ENCODE data around the gene SP8. TPM values are rescaled to one million over a fixed set of nuclear protein-coding genes. Genes with fewer than 3 reads are reported as not detected.

The SP8 gene
- total RNA-seq, 2 donors from 2014 or later = 3.3 to 5.2 TPM

GRCh38 chr7:20795881-20796280 is 9.2 kb upstream of the SP8 start:
- H3K27ac ChIP-seq (ENCODE audit: low read depth, low read length) = no peak overlapping the region
- H3K4me1 Mint-ChIP-seq = peaks cover 47% of the 10 kb centered on the region
- 15 to 27% methylated on average over 2 to 5 of the region's 5 CpGs for WGBS, 2 experiments (ENCODE audit: insufficient coverage in 1 of 2, insufficient read length in 1 of 2)
- peaks cover 90% of the 10 kb centered on the region for H3K27me3 ChIP-seq (ENCODE audit: control insufficient read depth, insufficient read depth, low read length, poor library complexity, severe bottlenecking)
- no peak overlapping the region for H3K9ac ChIP-seq (ENCODE audit: extremely low read depth, low read length, poor library complexity, severe bottlenecking)
- H3K4me3 ChIP-seq (ENCODE audit: low read length) = no peak overlapping the region
- no peaks in the 10 kb centered on the region for H3K9me3 Mint-ChIP-seq
- peaks cover 87% of the 10 kb centered on the region for H3K27me3 Mint-ChIP-seq (ENCODE audit: insufficient read depth)
- H3K4me1 ChIP-seq (ENCODE audit: control insufficient read depth, insufficient read depth, low read length) = peaks cover 3% of the 10 kb centered on the region
- H3K36me3 ChIP-seq (ENCODE audit: control insufficient read depth, insufficient read depth, low read length) = no peaks in the 10 kb centered on the region
- H3K36me3 Mint-ChIP-seq (ENCODE audit: low read depth) = no peaks in the 10 kb centered on the region
- H3K9me3 ChIP-seq (ENCODE audit: control insufficient read depth, low read length) = no peaks in the 10 kb centered on the region
- DNase-seq = peak; percentile 73
- TF ChIP-seq, protein P1, sequence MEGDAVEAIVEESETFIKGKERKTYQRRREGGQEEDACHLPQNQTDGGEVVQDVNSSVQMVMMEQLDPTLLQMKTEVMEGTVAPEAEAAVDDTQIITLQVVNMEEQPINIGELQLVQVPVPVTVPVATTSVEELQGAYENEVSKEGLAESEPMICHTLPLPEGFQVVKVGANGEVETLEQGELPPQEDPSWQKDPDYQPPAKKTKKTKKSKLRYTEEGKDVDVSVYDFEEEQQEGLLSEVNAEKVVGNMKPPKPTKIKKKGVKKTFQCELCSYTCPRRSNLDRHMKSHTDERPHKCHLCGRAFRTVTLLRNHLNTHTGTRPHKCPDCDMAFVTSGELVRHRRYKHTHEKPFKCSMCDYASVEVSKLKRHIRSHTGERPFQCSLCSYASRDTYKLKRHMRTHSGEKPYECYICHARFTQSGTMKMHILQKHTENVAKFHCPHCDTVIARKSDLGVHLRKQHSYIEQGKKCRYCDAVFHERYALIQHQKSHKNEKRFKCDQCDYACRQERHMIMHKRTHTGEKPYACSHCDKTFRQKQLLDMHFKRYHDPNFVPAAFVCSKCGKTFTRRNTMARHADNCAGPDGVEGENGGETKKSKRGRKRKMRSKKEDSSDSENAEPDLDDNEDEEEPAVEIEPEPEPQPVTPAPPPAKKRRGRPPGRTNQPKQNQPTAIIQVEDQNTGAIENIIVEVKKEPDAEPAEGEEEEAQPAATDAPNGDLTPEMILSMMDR (conservative IDR thresholded peaks at IDR 0.05) = no peak
- H3K4me3 Mint-ChIP-seq = peak overlapping the region; percentile 22
- no peak overlapping the region for H3K27ac Mint-ChIP-seq

DNA sequence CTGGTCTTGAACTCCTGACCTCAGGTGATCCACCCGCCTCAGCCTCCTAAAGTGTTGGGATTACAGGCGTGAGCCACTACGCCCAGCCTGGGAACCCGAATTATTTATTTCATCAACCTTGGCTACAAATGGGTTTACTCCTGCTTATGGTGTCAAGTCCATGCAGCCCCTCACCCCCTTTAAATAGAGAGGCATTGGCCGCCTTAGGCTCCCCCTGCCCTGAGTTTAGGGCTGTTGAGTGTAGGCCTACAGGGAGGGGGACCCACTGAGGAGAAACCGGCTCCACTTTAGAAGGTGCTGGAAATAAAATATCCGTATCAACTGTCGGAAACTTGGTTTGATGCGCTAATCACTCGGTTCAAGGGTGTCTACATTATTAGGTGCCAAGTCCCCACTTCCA is 8.7 kb upstream of the SP8 start:
- Histone ChIP-seq H3K9me3 (ENCODE audit: control insufficient read depth, low read length) (no peaks in the 10 kb centered on the region), H3K27ac (ENCODE audit: low read depth, low read length) (no peak overlapping the region), H3K4me3 (ENCODE audit: low read length) (no peak overlapping the region), H3K27me3 (ENCODE audit: control insufficient read depth, insufficient read depth, low read length, poor library complexity, severe bottlenecking) (peaks cover 90% of the 10 kb centered on the region), H3K36me3 (ENCODE audit: control insufficient read depth, insufficient read depth, low read length) (no peaks in the 10 kb centered on the region), H3K9ac (ENCODE audit: extremely low read depth, low read length, poor library complexity, severe bottlenecking) (no peak overlapping the region), H3K4me1 (ENCODE audit: control insufficient read depth, insufficient read depth, low read length) (peaks cover 3% of the 10 kb centered on the region)
- TF ChIP-seq, protein P1 (conservative IDR thresholded peaks at IDR 0.05) = no peak
- Mint-ChIP-seq H3K27me3 (ENCODE audit: insufficient read depth) (peaks cover 89% of the 10 kb centered on the region), H3K4me3 (peak overlapping the region; percentile 22), H3K4me1 (peaks cover 49% of the 10 kb centered on the region), H3K27ac (no peak overlapping the region), H3K9me3 (no peaks in the 10 kb centered on the region), H3K36me3 (ENCODE audit: low read depth) (no peaks in the 10 kb centered on the region)
- peak; percentile 58 for DNase-seq
- 40 to 57% methylated on average over 6 to 10 of the region's 10 CpGs for WGBS, 2 experiments (ENCODE audit: insufficient coverage in 1 of 2, insufficient read length in 1 of 2)

DNA sequence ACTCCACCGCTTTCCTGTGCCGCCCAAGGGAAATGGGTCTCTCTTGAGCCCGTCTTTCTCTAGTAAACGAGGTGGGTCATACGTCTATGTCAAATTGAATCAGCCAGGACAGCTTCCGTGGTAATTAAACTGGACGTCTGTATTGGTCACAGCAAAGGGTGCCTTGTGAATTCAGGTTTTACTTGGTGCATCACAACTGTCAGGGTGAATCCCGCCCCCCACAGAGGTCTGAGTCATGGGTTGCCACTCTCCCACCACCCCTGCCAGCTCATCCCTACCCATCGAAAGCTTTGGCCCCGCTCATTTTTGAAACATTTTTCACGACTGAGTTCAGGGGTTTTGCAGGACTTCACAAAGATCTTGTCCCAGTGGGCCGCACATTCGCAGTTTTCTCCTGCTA is 8.0 kb upstream of the SP8 start:
- H3K4me1 Mint-ChIP-seq = peaks cover 54% of the 10 kb centered on the region
- Histone ChIP-seq H3K9ac (ENCODE audit: extremely low read depth, low read length, poor library complexity, severe bottlenecking) (no peak overlapping the region), H3K4me1 (ENCODE audit: control insufficient read depth, insufficient read depth, low read length) (peaks cover 3% of the 10 kb centered on the region), H3K4me3 (ENCODE audit: low read length) (no peak overlapping the region), H3K27me3 (ENCODE audit: control insufficient read depth, insufficient read depth, low read length, poor library complexity, severe bottlenecking) (peaks cover 90% of the 10 kb centered on the region), H3K36me3 (ENCODE audit: control insufficient read depth, insufficient read depth, low read length) (no peaks in the 10 kb centered on the region), H3K27ac (ENCODE audit: low read depth, low read length) (no peak overlapping the region), H3K9me3 (ENCODE audit: control insufficient read depth, low read length) (no peaks in the 10 kb centered on the region)
- no peak overlapping the region for H3K27ac Mint-ChIP-seq
- DNase-seq = peak; percentile 66
- peaks cover 89% of the 10 kb centered on the region for H3K27me3 Mint-ChIP-seq (ENCODE audit: insufficient read depth)
- TF ChIP-seq, protein P1 (conservative IDR thresholded peaks at IDR 0.05) = no peak
- WGBS, 2 experiments (ENCODE audit: insufficient coverage in 1 of 2, insufficient read length in 1 of 2) = 14 to 30% methylated on average over 11 to 13 of the region's 13 CpGs
- H3K36me3 Mint-ChIP-seq (ENCODE audit: low read depth) = no peaks in the 10 kb centered on the region
- H3K9me3 Mint-ChIP-seq = no peaks in the 10 kb centered on the region
- no peak overlapping the region for H3K4me3 Mint-ChIP-seq

All from endodermal cell (in vitro differentiated cells).